Spinal cord (tissue), 10 donors: Measurements from ENCODE around the gene FKBP15. TPM values are rescaled to one million over a fixed set of nuclear protein-coding genes. Genes with fewer than 3 reads are reported as not detected.
"Not testable (repeated sequence)": the region's sequence is repeated elsewhere in the genome, so short reads cannot be mapped to it uniquely, and the experiment has no call there.

Experiments used
- DNase-seq, 6 donors: peaks; one replicate each; pipeline versions ENCODE4 v3.0.0 to v3.0.0-alpha.2; 2013 to 2015; ENCODE audit warnings: low spot score in 6 of 6, low read depth in 4 of 6
- H3K27ac ChIP-seq: one replicate; pipeline ENCODE4 v1.5.1; 2013; ENCODE audit warnings: low read depth, low read length, control low read depth
- H3K27me3 ChIP-seq: one replicate; pipeline ENCODE4 v1.6.1; 2013; ENCODE audit warnings: low read length; ENCODE audit not compliant: control insufficient read depth, insufficient read depth
- H3K36me3 ChIP-seq: one replicate; pipeline ENCODE4 v1.6.1; 2013; ENCODE audit warnings: low read length; ENCODE audit not compliant: control insufficient read depth, insufficient read depth
- H3K4me1 ChIP-seq: one replicate; pipeline ENCODE4 v1.6.1; 2013; ENCODE audit warnings: low read length; ENCODE audit not compliant: control insufficient read depth, insufficient read depth
- H3K4me3 ChIP-seq: one replicate; pipeline ENCODE4 v1.5.1; 2013; ENCODE audit warnings: low read depth, low read length, control low read depth
- H3K9me3 ChIP-seq: one replicate; pipeline ENCODE4 v1.6.1; 2013; ENCODE audit warnings: low read length; ENCODE audit not compliant: control insufficient read depth, insufficient read depth
- WGBS: methylation state at CpG from one replicate; pipeline ENCODE4 v1.1.5; 2013; ENCODE audit warnings: missing lambda C conversion rate; ENCODE audit not compliant: insufficient coverage; 5-methylcytosine and 5-hydroxymethylcytosine counted together
- polyA plus RNA-seq, 2 donors: library from polyadenylated mRNA; unstranded; fragments of 120-200 nt; gene quantifications; one replicate each; pipeline ENCODE4 v1.2.1, GENCODE V29; 2013; ENCODE audit not compliant: insufficient read length in 2 of 2
- total RNA-seq, 2 donors: library from RNA; depleted of rRNA in 1 of 2; stranded (reverse); fragments of 120-200 nt in 1 of 2; fragments of >200 nt in 1 of 2; gene quantifications; one replicate each; pipeline versions ENCODE4 v1.2.3 to v1.2.4, GENCODE V29; 2013 to 2014
- donor health status: healthy.

Gene FKBP15
- total and polyA plus RNA-seq, 4 donors: 24.2 to 26.9 (median 26.1) TPM

DNA sequence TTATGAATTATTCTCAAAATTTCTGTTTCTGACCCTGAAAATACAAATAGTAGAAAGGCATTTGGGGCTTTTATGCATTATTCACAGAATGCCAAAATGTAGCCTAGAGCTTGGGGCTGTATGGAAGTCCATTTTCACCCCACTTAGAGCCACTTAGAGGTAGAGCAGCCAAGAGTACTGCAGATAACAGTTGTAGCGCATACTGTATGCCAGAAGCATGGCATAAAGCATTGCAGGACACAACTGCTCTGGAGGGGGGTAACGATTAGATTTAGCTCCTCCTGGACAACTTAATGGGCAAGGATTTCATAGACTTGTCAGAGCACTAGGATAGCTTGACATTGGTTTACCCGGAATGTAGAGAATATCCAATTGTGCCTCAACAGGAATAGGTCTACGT is 15.9 kb upstream of the FKBP15 start:
- H3K4me1 ChIP-seq: no peaks in the 10 kb centered on the region
- H3K27ac ChIP-seq: no peak overlapping the region
- H3K27me3 ChIP-seq: no peaks in the 10 kb centered on the region
- 94% methylated on average over 3 of the region's 4 CpGs for WGBS
- no peak overlapping the region for H3K4me3 ChIP-seq
- DNase-seq: no peak
- no peaks in the 10 kb centered on the region for H3K9me3 ChIP-seq
- no peaks in the 10 kb centered on the region for H3K36me3 ChIP-seq

DNA sequence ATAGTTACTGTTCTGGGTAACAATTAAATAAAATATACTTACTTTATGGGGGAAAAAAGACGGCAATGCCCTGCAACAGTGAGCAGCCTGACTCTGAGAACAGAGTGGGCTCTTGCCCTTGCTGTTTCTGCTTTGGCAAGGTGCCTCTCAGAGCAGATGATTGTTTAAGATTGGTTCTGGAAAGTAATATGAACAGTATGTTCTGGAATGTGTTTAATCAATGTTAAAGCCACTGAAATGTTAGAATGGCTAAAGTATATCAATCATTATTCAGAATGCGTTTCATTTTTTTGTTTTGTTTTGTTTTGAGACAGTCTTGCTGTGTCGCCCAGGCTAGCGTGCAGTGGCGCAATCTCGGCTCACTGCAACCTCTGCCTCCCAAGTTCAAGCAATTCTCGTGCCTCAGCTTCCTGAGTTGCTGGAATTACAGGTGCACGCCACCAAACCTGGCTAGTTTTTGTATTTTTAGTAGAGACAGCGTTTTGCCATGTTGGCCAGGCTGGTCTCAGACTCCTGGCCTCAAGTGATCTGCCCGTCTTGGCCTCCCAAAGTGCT is 14.7 kb upstream of the FKBP15 start:
- H3K27me3 ChIP-seq, H3K36me3 ChIP-seq, DNase-seq, H3K4me3 ChIP-seq, H3K9me3 ChIP-seq, H3K27ac ChIP-seq, H3K4me1 ChIP-seq: not testable (repeated sequence)
- WGBS: 96% methylated on average over 9 of the region's 10 CpGs

DNA sequence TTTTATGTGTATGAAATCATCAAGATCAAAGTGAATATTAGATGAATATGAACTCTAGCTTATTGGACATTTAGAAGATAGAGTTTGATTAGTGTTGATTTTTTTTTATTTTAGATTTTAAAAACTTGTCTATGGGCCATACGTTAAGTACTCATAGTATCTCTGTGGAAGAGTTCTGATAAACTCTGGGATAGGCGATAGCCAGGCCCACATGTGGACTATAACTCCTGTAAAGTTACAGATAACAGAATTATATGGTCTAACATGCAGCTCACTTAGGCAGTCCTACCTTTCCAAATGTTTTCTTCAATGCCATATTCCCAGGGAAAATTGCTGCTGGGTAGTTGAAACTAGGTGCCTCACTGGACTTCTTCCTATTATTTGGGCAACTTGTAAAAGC is 10.6 kb upstream of the FKBP15 start:
- DNase-seq: no peak
- Histone ChIP-seq H3K4me1 (no peaks in the 10 kb centered on the region), H3K9me3 (no peaks in the 10 kb centered on the region), H3K27me3 (no peaks in the 10 kb centered on the region), H3K4me3 (no peak overlapping the region), H3K36me3 (peaks cover 3% of the 10 kb centered on the region), H3K27ac (no peak overlapping the region)
- WGBS: no CpG with 5 or more reads among the region's 2 CpGs

- Histone ChIP-seq H3K9me3 (no peaks in the 10 kb centered on the region), H3K4me1 (no peaks in the 10 kb centered on the region), H3K27ac (no peak overlapping the region), H3K27me3 (no peaks in the 10 kb centered on the region), H3K36me3 (peaks cover 3% of the 10 kb centered on the region), H3K4me3 (no peak overlapping the region)
- no peak for DNase-seq
- no CpG with 5 or more reads among the region's 3 CpGs for WGBS
These were observed 7.1 kb upstream of the FKBP15 start for GRCh38 chr9:113228130-113228665.

DNA sequence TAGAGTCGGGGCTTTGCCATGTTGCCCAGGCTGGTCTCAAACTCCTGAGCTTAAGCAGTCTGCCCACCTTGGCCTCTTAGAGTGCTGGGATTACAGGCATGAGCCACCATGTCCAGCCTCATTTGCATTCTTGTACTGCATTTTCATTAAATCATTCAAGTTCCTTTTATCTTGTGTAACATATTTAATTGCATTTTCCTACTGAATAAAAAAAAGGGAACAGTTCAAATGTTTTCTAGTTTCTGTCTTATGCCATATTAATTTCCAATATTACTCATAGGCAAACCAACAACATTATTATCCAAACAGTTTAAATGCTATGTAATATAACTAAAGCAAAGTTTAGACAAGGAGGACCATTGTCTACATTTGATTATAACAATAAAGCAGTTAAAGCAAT is 6.4 kb upstream of the FKBP15 start:
- no peaks in the 10 kb centered on the region for H3K9me3 ChIP-seq
- DNase-seq: no peak
- no peak overlapping the region for H3K27ac ChIP-seq
- peaks cover 1% of the 10 kb centered on the region for H3K4me1 ChIP-seq
- H3K27me3 ChIP-seq: no peaks in the 10 kb centered on the region
- H3K4me3 ChIP-seq: no peak overlapping the region
- peaks cover 3% of the 10 kb centered on the region for H3K36me3 ChIP-seq
- 80% methylated on average over 1 of the region's 1 CpG for WGBS

GRCh38 chr9:113223963-113224362 is 2.9 kb upstream of the FKBP15 start:
- WGBS: no CpG with 5 or more reads among the region's 2 CpGs
- Histone ChIP-seq H3K4me1 (peaks cover 7% of the 10 kb centered on the region), H3K4me3 (no peak overlapping the region), H3K9me3 (no peaks in the 10 kb centered on the region), H3K36me3 (peaks cover 3% of the 10 kb centered on the region), H3K27me3 (no peaks in the 10 kb centered on the region), H3K27ac (no peak overlapping the region)
- DNase-seq: no peak

DNA sequence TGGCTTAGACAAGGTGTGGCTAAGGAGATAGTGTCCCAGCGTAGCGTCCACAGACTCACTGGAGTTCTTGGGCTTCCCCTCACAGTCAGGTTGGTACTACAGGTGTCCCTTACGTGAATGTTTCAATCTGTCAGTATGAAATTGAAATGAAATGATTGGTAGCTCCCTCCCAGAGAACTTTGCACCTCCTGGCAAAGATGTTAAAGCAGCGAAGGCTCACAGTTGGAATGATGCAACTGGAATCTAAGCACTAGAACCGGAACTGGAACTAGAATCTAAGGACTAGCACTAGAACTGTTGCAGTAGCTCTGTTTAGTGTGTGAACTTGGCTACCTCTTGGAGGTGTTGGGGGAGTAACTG is 1.4 kb upstream of the FKBP15 start:
- Histone ChIP-seq H3K4me1 (peaks cover 7% of the 10 kb centered on the region), H3K4me3 (peak overlapping the region; percentile 97), H3K27ac (peak overlapping the region; percentile 86), H3K27me3 (no peaks in the 10 kb centered on the region), H3K36me3 (peaks cover 3% of the 10 kb centered on the region), H3K9me3 (no peaks in the 10 kb centered on the region)
- 87% methylated on average over 3 of the region's 5 CpGs for WGBS
- DNase-seq: peak in 1 of 6 donors; percentile 0

- Histone ChIP-seq H3K9me3 (no peaks in the 10 kb centered on the region), H3K4me1 (peaks cover 7% of the 10 kb centered on the region), H3K27me3 (no peaks in the 10 kb centered on the region), H3K27ac (peak overlapping the region; percentile 86), H3K36me3 (no peaks in the 10 kb centered on the region), H3K4me3 (peak overlapping the region; percentile 97)
- DNase-seq: no peak
- 0% methylated on average over 12 of the region's 20 CpGs for WGBS
These were observed 864 bp upstream of the FKBP15 start for GRCh38 chr9:113221800-113222481.

GRCh38 chr9:113220467-113221002 is 542 bp downstream of the FKBP15 start:
- peaks cover 7% of the 10 kb centered on the region for H3K4me1 ChIP-seq
- H3K9me3 ChIP-seq: no peaks in the 10 kb centered on the region
- H3K27ac ChIP-seq: peak overlapping the region; percentile 85
- 6% methylated on average over 9 of the region's 11 CpGs for WGBS
- DNase-seq: no peak
- no peaks in the 10 kb centered on the region for H3K27me3 ChIP-seq
- H3K4me3 ChIP-seq: peak overlapping the region; percentile 97
- H3K36me3 ChIP-seq: no peaks in the 10 kb centered on the region

GRCh38 chr9:113219969-113220368 is 1.1 kb downstream of the FKBP15 start:
- no CpG with 5 or more reads among the region's 1 CpG for WGBS
- no peak for DNase-seq
- H3K4me3 ChIP-seq: peak overlapping the region; percentile 97
- H3K9me3 ChIP-seq: no peaks in the 10 kb centered on the region
- H3K4me1 ChIP-seq: peaks cover 7% of the 10 kb centered on the region
- no peaks in the 10 kb centered on the region for H3K27me3 ChIP-seq
- H3K36me3 ChIP-seq: no peaks in the 10 kb centered on the region
- H3K27ac ChIP-seq: no peak overlapping the region
